Panc1 (cell line): ENCODE measurements around the gene DNM3.

Experiments used
- CTCF ChIP-seq: fragments of 450-650 bp; IDR thresholded peaks from 2 replicates; pipeline ENCODE4 v1.5.1; 2017; ENCODE audit warnings: mild to moderate bottlenecking
- POLR2AphosphoS5 ChIP-seq: IDR thresholded peaks from 2 replicates; pipeline ENCODE4 v1.6.1; 2012; ENCODE audit warnings: mild to moderate bottlenecking, low read depth, low read length, moderate library complexity
- REST ChIP-seq, 2 experiments: IDR thresholded peaks; 2 replicates each; pipeline ENCODE4 v1.6.1; 2011 to 2012; ENCODE audit warnings: low read depth in 2 of 2, control low read depth in 1 of 2, low read length in 1 of 2, mild to moderate bottlenecking in 1 of 2, moderate library complexity in 1 of 2; ENCODE audit not compliant: insufficient read depth in 1 of 2
- TCF7L2 ChIP-seq: IDR thresholded peaks from 2 replicates; pipeline ENCODE4 v1.6.1; 2011; ENCODE audit warnings: mild to moderate bottlenecking, low read depth, low read length, inconsistent platforms

GRCh38 chr1:172352435-172352834 is 511.1 kb downstream of the DNM3 start:
- TF ChIP-seq CTCF (no peak), REST (IDR thresholded peaks at IDR 0.05; ENCODE audit: insufficient read depth in 1 of 2, low read depth in 2 of 2, low read length in 1 of 2) (no peak), POLR2AphosphoS5 (no peak), TCF7L2 (no peak)
